H54 (cell line): ENCODE measurements around the gene EDN2.

Experiments
- DNase-seq: peaks from one replicate; pipeline ENCODE4 v3.0.0; 2011; ENCODE audit warnings: low spot score, mixed read lengths; ENCODE audit not compliant: insufficient read length
- FAIRE-seq: peaks from 3 replicates; lab custom pipeline; 2011; peaks lifted over from hg19 to GRCh38; lab: Jason Lieb, UNC
- POLR2A ChIP-seq: IDR thresholded peaks from 2 replicates; pipeline ENCODE4 v1.6.1; 2011; ENCODE audit warnings: low read depth, mild to moderate bottlenecking, low read length

Gene EDN2

DNA sequence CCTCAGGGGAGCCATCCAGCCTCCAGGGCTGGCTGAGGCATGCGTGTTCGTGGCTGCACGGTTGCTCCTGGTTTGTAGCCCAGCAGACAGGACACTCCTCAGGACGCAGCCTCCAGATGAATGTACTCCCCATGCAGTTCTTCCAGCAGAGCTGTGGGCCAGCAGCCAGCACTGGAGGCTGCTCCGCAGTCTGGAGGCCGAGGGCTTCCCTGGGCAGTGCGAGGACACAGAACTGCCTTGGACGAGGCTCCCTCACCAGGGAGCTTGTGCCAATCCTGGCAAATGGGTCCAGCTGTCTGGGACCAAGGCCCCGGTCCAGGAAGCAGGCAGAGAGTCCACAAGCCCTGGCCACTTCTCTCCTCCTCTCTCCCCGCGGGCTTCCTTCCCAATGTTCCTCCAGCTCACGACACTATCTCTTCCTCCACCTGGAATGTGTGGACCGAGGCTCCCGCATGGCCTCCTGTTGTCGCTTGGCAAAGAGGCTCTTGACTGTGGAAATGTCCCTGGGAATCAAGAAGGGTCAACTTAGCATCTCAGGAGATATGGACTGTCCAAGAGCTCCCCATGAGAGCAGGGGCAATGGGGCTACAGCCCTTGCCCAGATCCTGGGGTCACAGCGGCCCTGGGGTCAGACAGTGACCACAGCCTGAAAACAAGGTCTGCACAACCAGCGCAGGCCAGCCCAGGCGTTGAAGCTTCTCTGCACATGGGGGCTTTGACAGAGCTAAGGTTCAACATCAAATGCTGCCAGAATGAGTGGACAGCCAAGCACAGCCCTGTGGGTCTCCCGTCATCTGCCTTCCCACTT lies 5.3 kb downstream of the EDN2 start:
- DNase-seq: no peak
- FAIRE-seq: no peak
- TF ChIP-seq POLR2A: no peak

DNA sequence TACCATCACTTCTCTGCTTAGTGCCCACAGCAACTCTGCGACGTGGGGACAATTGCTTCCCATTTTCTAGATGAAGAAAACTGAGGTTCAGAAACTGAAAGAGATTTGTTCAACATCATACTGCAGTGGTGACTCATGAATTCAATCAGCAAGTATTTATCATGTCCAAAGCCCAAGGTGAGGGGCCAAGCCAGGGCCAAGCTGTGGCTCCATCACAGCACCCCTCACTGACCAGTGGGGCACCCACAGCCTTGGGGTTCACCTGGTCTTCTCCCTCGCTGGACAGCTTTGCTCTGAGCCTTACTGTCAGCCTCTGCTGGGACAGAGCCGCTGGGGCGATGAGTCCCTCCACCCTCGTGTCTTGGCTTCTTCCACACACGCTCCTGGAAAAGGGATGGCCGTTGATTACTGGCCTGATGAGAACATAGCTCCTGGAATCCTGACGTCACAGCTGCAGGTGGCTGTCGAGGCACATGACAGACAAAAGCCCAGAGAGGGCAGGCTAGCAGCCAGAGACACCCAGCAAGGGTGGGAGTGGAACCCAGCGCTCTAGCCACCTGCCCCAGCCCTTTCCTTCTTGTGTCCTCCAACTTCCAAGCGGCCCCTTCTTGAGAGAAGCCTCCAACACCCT lies 6.2 kb downstream of the EDN2 start:
- DNase-seq (no peak), FAIRE-seq (no peak)
- TF ChIP-seq POLR2A: no peak

DNA sequence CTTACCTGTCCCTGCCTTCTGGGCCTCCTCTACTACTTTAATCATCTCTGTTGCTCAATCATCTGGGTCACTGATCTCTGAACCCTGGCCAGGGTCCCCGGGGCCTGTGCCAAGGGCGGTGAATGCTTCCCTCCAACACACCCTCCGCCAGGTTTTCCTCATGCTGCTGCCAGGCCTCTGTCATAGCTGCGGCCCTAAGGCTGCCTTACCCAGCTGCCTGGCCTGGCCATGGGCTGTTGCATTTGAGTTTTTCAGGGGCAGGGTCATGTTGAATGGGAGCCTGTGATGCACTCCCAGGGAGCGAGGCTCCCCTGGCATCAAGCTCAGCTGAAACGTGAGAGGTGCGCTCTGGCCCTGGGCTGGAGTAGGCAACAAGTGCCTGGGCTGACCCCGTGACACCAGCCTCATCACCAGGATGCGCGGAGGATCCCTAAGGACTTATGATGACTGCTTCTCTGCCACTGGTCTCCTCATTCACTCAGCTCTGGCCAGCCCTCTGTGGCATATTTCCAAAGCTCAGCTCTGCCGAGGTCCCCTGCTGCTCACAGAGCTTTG lies 7.6 kb downstream of the EDN2 start:
- DNase-seq (no peak), FAIRE-seq (no peak)
- TF ChIP-seq POLR2A: no peak

DNA sequence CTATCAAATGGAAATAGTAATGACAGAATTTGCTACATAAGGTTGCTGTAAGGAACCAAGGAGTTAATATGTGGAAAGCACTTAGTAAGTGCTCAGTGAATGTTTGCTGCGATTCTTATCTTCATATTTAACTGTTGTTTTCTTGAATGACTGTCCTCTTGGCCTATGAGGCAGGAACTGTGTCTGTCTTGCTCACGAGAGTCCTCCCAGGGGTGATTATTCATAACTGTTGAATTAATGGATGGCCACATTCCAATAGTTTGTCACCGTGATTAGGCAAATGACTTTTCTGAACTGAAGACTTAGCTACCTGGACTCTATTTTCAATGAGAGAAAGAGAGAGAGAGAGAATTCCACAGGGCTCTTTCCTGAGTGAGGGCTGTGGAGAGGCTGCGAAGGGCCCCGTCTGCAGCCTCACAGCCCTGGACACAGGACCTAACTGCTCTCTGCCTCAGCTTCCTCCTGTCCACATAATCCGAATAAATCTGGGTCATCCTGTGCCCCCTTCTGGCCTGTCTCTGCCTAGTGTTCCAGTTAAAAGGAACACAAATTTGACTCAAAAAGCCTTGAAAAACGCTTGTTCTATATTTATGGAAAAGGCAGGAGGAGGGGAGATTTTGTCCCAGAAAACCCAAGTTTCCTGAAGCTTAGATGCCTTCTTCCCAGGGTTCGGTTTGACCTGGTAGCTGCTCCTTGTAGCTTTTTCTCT lies 8.5 kb downstream of the EDN2 start:
- FAIRE-seq: no peak
- DNase-seq: no peak
- no peak for TF ChIP-seq POLR2A

DNA sequence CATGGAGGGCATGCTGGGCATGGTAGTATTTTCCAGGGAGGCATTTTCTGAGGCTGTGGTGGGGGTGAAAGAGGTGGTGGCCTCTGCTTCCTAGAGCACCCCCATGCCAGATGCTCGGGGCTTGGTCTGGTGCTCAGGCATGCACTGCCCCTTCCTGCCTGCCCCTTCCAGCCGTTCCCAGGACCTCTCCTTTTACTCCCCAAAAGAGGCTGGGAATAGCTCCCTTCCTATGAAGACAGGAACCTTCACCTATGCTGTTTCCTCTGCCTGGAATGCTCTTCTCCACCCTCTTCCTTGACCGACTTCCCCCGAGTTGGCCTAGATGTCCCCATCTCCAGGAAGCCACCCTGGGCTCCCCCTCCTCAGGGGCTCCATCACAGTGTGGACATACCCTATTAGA lies 9.1 kb downstream of the EDN2 start:
- DNase-seq: no peak
- no peak for FAIRE-seq
- TF ChIP-seq POLR2A: no peak

DNA sequence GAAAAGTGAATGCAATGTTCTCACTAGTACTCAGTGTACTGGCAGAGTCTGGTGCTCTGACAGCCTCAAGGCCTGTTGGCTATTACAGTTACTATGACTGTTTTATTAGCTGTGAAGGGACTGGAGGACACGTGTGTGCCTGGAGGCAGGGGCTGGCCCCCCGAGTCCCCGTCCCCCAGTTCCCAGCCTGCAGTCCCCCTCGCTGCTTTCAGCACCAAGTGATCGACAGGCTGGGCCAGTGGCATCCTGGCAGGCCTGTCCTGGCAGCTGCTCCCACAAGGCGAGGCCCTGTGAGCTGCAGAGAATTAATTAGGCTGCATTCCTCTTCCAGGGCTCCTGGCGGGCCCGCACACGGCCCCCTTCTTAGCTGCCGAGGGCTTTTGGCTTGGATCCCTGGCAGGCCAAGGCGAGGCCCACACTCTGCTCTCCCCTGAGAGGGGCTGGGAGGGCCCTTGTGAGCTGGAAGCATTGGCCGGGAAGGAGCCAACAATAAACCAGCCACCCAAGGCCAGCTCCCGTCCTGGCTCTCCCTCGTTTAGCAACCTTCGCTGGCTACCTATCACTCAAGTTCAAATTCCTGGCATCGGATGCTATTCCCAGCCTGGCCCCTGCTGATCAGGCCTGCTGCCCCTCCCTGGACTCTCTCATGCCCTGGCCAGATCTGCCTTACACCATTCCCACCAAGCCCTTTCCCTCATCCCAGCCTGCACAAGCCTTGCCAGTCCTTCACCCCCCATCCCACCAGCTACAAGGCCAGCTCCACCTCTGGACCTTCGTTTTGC lies 9.8 kb downstream of the EDN2 start:
- DNase-seq (no peak), FAIRE-seq (no peak)
- TF ChIP-seq POLR2A: no peak

DNA sequence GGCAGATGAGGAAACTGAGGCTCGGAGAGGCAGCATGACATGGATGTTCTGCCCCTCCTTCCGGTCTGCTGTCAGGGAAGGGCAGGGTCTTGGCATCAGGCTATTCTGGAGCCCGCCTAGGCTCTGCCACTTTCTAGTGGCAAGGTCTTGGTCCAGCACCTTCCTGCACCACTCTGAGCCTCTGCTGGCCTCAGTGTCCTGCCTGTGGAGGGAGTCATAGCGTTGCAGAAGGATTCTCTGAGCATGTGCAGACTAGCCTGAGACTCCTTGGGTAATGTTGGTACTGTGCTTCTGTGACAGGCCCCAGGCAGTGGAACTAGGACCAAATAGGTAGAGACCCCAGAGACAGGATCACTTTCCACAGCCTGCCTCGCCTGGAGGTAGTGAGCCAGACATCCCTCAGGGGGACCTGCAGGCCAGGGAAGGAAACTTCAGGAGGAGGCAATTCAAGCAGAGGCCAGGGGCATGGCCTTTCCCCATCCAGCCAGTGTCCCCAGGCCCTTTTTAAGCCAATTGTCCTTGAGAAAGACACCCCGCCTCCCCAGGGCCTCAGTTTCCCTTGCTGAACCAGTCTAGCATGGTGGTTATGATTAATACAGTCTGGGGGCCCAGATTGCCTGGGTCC lies 10.6 kb downstream of the EDN2 start:
- DNase-seq (no peak), FAIRE-seq (no peak)
- TF ChIP-seq POLR2A: no peak

DNA sequence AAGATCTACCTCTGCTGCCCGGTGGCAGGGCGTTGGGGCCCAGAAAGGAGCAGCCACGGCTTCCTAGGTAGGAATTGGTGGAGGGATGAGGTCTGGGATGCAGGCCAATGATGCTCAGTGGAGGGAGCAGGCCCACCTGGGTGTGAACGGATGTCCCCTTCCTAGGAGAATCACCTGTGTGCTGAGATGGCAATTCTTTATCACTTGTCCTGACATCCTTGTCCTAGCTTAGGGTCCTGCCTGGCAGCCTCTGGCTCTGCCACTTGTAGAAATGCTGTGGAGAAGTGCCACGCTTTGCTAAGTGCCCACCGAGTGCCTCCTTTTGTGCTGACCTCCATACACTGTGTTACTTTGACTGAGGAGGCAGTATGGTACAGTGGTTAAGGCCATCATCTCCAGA lies 12.8 kb downstream of the EDN2 start:
- FAIRE-seq (no peak), DNase-seq (no peak)
- TF ChIP-seq POLR2A: no peak

DNA sequence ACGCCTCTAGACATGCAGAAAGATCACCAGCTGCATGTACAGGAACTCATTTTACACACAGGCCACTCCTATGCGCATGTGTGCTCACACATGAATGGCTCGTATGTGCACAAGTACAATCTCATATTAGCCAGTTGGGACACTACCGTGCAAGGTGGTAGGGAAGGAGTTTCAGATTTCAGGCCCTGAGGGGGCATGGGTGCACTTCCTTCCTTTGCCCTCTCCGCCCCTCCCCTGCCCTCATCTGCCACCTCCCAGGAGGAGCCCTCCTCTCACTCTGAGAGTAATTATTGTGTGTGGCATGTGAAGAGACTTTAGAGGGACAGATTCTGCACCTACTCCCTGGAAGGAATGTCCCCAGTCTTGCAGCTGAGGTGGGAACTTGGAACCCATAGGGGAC lies 14.8 kb downstream of the EDN2 start:
- DNase-seq (no peak), FAIRE-seq (no peak)
- no peak for TF ChIP-seq POLR2A

DNA sequence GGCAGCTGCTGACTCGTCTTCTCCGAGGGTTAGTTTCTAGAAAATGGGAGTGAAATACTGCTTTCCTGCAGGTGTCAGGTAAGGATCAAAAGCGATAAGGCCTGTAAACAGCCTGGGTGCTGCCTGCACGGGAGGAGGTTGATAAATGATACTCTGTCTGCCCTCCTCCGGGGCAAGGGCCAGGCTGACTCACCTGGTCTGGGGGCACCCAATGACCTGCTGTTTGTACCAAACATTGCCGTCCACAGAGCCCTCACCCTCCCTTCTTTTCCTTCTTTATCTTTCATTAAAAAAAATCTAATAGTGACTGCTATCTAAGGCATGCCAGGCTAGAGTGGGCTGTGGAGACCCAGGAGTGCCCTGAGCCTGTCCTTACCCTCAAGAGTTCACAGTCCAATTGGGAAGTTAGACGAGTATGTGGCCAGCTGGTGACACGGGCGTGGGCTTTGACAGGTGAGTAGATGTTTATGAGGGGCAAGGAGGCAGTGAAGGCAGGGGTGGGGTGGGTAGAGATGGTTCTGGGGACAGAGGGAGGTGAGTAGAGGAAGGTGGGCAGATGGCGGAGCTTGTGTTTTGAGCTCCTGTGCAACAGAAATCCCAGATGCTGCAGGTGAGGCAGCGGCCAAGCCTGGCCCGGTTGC lies 16.2 kb downstream of the EDN2 start:
- DNase-seq (no peak), FAIRE-seq (no peak)
- no peak for TF ChIP-seq POLR2A

DNA sequence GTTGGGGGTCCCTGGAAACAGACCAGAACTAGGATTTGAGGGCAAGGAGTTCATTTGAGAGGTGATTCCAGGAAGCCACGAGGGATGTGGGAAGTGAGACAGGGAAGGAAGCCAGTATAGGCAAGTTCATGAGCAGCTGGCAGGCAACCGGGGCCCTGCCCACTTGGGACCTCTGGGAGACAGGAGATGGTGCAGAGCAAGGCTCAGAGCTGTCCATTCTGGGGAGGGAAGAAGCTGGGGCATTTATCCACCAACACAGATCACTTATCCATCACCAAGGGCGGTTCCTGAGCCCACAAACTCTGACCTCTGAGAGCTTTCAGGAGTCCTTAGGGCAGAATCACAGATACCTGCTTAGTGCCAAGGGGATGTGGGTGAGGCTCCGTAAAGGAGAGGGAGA lies 16.8 kb downstream of the EDN2 start:
- DNase-seq (no peak), FAIRE-seq (no peak)
- TF ChIP-seq POLR2A: no peak

DNA sequence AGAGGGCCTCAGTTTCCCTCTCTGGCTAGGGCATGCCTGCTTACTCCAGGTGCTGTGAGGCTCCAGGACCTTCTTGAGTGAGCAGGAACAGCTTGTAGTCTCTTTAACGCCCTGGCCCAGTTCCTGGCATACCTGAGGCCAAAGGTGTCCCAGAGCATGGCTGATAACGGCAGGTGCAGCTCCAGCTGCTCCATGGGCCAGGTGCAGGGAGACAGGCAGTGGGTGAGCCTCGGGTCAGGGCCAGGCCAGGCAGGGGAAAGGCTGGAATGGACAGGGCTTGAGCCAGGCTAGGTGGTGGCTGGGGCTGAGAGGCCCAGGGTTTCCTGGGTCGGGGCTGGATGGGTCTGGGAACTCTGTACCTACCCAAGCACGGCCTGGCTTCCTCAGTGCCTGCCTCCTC lies 18.3 kb downstream of the EDN2 start:
- no peak for DNase-seq
- FAIRE-seq: no peak

More for the DNA sequence above, 18.3 kb downstream of the EDN2 start:
- no peak for TF ChIP-seq POLR2A
